ENCODE data around the gene NEDD4L. TPM values are rescaled to one million over a fixed set of nuclear protein-coding genes. Genes with fewer than 3 reads are reported as not detected.

The NEDD4L gene
- total and polyA plus RNA-seq, 7 donors: 52.0 to 104 (median 57.4) TPM

DNA sequence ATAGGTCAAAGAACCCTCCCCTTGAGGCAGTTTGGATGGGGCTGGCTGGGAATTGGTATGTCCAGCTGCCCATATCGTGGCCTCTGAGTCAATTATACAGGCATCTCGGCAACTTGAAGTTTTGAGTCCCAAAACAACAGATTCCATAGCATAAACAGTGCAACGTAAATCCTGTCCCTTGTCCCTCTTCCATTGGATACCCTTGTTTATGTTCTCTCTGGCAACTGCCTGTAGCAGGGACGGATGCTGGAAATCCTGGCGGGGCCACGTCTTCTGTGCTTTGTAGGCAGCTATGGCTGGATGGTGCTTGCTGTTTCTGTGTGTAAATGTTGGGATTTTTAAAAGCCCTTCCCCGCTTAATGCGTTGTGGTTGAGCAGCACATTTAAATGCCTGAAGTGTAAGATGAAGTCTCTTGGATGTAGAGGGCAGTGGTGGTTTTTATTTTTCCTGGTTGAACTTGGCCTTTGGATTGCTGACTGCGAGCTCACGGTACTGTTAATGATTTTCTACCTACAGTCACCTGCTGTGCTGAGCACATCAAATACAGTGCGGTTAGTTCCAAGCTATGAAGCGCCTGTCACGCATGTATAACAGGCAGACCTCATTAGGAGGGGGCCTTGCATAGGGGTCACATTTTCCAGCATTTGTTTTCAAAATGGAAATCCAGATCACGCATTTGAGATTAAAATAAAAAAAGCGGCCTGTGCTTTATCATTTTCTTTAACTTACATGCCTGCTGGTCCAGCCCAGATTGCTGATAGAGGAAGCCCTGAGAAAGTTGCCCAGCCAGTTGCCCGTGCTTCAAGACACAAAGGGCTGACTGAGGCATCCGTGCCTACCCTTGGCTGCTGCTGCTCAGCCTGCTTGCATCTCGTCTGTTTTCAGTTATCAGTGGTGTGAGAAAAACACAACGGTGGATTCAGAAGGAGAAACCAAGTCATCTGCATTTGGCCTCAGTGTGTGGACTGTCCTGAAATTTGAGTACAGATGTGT lies 84.7 kb downstream of the NEDD4L start:
- DNase-seq: no peak
- Histone ChIP-seq H3K27me3 (no peaks in the 10 kb centered on the region), H3K9me3 (no peaks in the 10 kb centered on the region), H3K36me3 (no peaks in the 10 kb centered on the region), H3K4me1 (no peaks in the 10 kb centered on the region), H3K27ac (no peak overlapping the region), H3K4me3 (no peak overlapping the region)
- WGBS, 2 donors: 19 to 69% methylated on average over 19 of the region's 19 CpGs
- TF ChIP-seq, protein P1, sequence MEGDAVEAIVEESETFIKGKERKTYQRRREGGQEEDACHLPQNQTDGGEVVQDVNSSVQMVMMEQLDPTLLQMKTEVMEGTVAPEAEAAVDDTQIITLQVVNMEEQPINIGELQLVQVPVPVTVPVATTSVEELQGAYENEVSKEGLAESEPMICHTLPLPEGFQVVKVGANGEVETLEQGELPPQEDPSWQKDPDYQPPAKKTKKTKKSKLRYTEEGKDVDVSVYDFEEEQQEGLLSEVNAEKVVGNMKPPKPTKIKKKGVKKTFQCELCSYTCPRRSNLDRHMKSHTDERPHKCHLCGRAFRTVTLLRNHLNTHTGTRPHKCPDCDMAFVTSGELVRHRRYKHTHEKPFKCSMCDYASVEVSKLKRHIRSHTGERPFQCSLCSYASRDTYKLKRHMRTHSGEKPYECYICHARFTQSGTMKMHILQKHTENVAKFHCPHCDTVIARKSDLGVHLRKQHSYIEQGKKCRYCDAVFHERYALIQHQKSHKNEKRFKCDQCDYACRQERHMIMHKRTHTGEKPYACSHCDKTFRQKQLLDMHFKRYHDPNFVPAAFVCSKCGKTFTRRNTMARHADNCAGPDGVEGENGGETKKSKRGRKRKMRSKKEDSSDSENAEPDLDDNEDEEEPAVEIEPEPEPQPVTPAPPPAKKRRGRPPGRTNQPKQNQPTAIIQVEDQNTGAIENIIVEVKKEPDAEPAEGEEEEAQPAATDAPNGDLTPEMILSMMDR (IDR thresholded peaks at IDR 0.05): no peak
- no peak for TF ChIP-seq POLR2A (IDR thresholded peaks at IDR 0.05)
- no peak for TF ChIP-seq EP300 (IDR thresholded peaks at IDR 0.05)
- TF ChIP-seq POLR2AphosphoS5 (IDR thresholded peaks at IDR 0.05): no peak
- intact Hi-C loops (cut with DNase I): loop anchor here (10.0 kb wide), 1 partner anchor 494 kb away; no protein-coding TSS in a partner anchor

- no peak overlapping the region for H3K4me3 ChIP-seq
- DNase-seq: no peak
- TF ChIP-seq POLR2AphosphoS5 (IDR thresholded peaks at IDR 0.05): no peak
- no peak for TF ChIP-seq POLR2A (IDR thresholded peaks at IDR 0.05)
- TF ChIP-seq, protein P1 (IDR thresholded peaks at IDR 0.05): no peak
- no peak for TF ChIP-seq EP300 (IDR thresholded peaks at IDR 0.05)
- no peak overlapping the region for H3K27ac ChIP-seq
- peaks cover 0 to 4% (median 0%) of the 10 kb centered on the region in 4 donors for H3K4me1 ChIP-seq
- H3K36me3 ChIP-seq: no peaks in the 10 kb centered on the region
- intact Hi-C loops (cut with DNase I): loop anchor here (10.0 kb wide), 1 partner anchor 362 kb away; no protein-coding TSS in a partner anchor
- no peaks in the 10 kb centered on the region for H3K27me3 ChIP-seq
- WGBS, 2 donors: 65 to 70% methylated on average over 8 of the region's 8 CpGs
- H3K9me3 ChIP-seq: no peaks in the 10 kb centered on the region
These were observed 88.7 kb downstream of the NEDD4L start for GRCh38 chr18:58132595-58133261.

DNA sequence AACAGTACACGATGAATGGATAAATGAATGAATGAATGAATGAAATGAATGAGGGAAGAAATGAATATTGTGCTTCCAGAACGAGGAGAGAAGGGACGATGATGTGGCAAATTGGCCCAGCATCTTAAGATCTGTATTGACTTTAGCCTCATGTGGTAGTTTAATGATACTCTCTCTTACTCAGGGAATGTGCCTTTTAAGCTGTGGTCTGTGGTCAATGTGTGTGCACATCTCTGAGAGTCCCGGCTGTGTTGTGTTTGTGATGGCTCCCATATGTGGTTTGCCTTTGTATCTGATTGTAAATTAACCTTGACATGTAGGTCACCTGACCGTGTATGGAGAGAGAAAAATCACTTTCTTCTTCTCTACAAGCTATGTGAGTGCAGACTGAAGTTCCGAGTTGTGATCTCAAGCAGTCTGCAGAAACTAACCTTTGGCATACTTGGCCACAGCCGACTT lies 91.2 kb downstream of the NEDD4L start:
- 54 to 68% methylated on average over 7 of the region's 7 CpGs for WGBS, 2 donors
- H3K9me3 ChIP-seq: no peaks in the 10 kb centered on the region
- TF ChIP-seq EP300 (IDR thresholded peaks at IDR 0.05): no peak
- TF ChIP-seq, protein P1 (IDR thresholded peaks at IDR 0.05): no peak
- no peak for TF ChIP-seq POLR2AphosphoS5 (IDR thresholded peaks at IDR 0.05)
- no peak for TF ChIP-seq POLR2A (IDR thresholded peaks at IDR 0.05)
- no peak for DNase-seq
- intact Hi-C loops (cut with DNase I): loop anchor here (10.0 kb wide), 1 partner anchor 360 kb away; no protein-coding TSS in a partner anchor
- H3K27ac ChIP-seq: no peak overlapping the region
- H3K27me3 ChIP-seq: no peaks in the 10 kb centered on the region
- peaks cover 0 to 4% (median 0%) of the 10 kb centered on the region in 4 donors for H3K4me1 ChIP-seq
- H3K4me3 ChIP-seq: no peak overlapping the region
- H3K36me3 ChIP-seq: no peaks in the 10 kb centered on the region

- DNase-seq: no peak
- TF ChIP-seq, protein P1 (IDR thresholded peaks at IDR 0.05): peak; percentile 38 to 79 (median 64)
- TF ChIP-seq POLR2AphosphoS5 (IDR thresholded peaks at IDR 0.05) (no peak), POLR2A (IDR thresholded peaks at IDR 0.05) (no peak), EP300 (IDR thresholded peaks at IDR 0.05) (no peak)
- Histone ChIP-seq H3K9me3 (no peaks in the 10 kb centered on the region), H3K27me3 (no peaks in the 10 kb centered on the region), H3K36me3 (no peaks in the 10 kb centered on the region), H3K4me3 (no peak overlapping the region), H3K4me1 (peaks cover 0 to 4% (median 0%) of the 10 kb centered on the region in 4 donors), H3K27ac (no peak overlapping the region)
- intact Hi-C loops (cut with DNase I): loop anchor here (10.0 kb wide), 1 partner anchor 359 kb away; no protein-coding TSS in a partner anchor
- 43 to 52% methylated on average over 7 of the region's 7 CpGs for WGBS, 2 donors
These were observed 91.8 kb downstream of the NEDD4L start for GRCh38 chr18:58135701-58136331.

All from sigmoid colon (tissue), 7 donors.